Measurements from ENCODE around the gene HAUS7. TPM values are rescaled to one million over a fixed set of nuclear protein-coding genes. Genes with fewer than 3 reads are reported as not detected.
A peak's percentile ranks its signal among the peaks of the same experiment; 100 is the strongest.

The HAUS7 gene
- total RNA-seq, 2 donors from 2014 or later, result 18.1 to 35.7 TPM

DNA sequence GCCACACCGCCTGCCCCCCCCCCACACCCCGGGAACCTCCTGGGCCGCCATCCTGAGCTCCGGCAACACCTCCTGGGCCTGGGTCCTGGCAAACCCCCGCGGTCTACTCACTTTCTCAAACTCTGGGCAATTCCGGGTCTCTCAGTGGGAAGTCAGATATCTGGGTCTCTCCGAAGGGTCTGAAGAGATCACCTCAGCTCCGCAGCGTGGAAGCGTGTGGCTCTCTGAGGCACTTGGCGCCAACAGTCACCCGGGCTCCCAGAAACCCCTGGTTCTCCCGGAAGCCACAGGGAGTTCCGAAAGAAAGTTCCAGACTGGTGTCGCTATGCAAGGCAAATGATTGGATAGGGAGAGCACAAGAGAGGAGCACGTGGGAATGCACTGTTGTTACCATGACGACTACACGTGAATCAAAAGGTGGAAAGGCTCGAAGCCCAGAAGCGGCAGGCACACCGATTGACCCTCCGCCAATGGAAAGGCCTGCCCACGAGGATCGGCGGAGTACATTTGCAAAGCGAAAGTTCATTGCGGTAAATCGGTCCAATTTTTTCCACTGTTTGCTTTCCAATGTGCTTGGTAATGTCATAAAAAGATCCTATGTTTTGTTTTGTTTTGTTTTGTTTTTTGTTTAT is 69.1 kb downstream of the HAUS7 start, which contains the start of gene PNMA6E:
Gene PNMA6E (minus strand): TSS at position 218 of the 632 bp plus-strand sequence. CDS start 2,501 bp downstream, outside the sequence.
- TF ChIP-seq POLR2AphosphoS5 (IDR thresholded peaks at IDR 0.05), result no peak
- no peaks in the 10 kb centered on the region for H3K4me1 ChIP-seq (replicated peaks)
- no peak for DNase-seq (ENCODE audit: low spot score)
- no peak within 1 kb of the TSS for H3K27ac ChIP-seq
- H3K27me3 ChIP-seq (replicated peaks; ENCODE audit: insufficient read depth), result no peaks in the 10 kb centered on the region
- WGBS, result 93% methylated on average over 26 of the region's 29 CpGs
- H3K4me3 ChIP-seq, result no peak within 1 kb of the TSS
- H3K36me3 ChIP-seq, result no peaks in the 10 kb centered on the region
- intact Hi-C loops (cut with DNase I), result no loop called here
- H3K9me3 ChIP-seq, result no peaks in the 10 kb centered on the region

DNA sequence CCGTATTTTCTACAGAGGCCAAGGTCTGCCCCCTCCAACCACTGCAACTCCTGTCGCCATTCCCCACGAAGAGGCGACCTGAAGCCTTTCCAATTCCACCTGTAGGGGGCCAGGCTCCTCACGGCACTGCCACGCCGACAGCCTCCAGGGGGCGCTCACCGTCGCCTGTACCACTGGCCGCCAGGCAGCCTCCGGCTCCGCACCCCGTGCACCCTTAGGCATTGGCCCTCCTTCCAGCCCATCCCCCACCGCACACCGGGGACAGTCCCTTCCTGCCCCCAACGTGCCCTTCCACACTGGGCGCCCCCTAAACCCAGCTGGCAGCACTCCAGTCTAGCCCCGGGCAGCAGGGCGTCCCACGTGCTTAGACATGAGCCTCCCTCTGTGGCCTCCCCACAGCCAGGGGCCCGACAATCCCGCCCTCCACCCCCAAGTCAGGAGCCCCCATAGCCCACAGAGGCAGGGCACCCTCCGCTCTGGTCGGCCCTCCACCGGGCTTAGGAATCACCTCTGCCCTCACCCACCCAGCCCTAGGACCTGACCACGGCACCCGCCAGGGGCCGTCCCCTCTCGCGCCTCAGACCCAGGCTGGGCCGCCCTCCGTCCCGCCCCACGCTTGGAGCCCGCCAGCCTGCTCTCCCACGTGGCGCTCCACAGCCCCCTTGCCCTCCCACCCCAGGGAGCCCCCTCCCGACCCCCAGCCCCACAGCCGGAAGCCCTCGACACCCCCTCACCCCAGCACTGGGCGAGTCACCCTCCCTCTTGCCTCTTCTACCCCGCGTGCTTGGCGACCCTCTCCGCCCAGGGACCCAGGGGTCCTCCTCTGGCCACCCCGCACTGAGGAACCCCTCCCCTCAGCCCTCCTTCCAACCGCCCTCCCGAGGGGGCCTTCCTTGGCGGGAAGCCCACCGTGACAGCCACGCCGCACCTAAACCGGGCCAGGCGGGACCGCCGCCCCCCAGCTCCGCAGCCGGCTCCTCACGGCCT is 69.9 kb downstream of the HAUS7 start:
- no peak for DNase-seq (ENCODE audit: low spot score)
- TF ChIP-seq POLR2AphosphoS5 (IDR thresholded peaks at IDR 0.05), result no peak
- TF ChIP-seq, protein P1, sequence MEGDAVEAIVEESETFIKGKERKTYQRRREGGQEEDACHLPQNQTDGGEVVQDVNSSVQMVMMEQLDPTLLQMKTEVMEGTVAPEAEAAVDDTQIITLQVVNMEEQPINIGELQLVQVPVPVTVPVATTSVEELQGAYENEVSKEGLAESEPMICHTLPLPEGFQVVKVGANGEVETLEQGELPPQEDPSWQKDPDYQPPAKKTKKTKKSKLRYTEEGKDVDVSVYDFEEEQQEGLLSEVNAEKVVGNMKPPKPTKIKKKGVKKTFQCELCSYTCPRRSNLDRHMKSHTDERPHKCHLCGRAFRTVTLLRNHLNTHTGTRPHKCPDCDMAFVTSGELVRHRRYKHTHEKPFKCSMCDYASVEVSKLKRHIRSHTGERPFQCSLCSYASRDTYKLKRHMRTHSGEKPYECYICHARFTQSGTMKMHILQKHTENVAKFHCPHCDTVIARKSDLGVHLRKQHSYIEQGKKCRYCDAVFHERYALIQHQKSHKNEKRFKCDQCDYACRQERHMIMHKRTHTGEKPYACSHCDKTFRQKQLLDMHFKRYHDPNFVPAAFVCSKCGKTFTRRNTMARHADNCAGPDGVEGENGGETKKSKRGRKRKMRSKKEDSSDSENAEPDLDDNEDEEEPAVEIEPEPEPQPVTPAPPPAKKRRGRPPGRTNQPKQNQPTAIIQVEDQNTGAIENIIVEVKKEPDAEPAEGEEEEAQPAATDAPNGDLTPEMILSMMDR (IDR thresholded peaks at IDR 0.05), result peak in 1 of 4 experiments; percentile 26
- Histone ChIP-seq H3K27me3 (replicated peaks; ENCODE audit: insufficient read depth) (no peaks in the 10 kb centered on the region), H3K27ac (no peak overlapping the region), H3K36me3 (no peaks in the 10 kb centered on the region), H3K4me3 (no peak overlapping the region), H3K9me3 (no peaks in the 10 kb centered on the region), H3K4me1 (replicated peaks) (no peaks in the 10 kb centered on the region)
- 83% methylated on average over 31 of the region's 60 CpGs for WGBS
- intact Hi-C loops (cut with DNase I), result no loop called here

DNA sequence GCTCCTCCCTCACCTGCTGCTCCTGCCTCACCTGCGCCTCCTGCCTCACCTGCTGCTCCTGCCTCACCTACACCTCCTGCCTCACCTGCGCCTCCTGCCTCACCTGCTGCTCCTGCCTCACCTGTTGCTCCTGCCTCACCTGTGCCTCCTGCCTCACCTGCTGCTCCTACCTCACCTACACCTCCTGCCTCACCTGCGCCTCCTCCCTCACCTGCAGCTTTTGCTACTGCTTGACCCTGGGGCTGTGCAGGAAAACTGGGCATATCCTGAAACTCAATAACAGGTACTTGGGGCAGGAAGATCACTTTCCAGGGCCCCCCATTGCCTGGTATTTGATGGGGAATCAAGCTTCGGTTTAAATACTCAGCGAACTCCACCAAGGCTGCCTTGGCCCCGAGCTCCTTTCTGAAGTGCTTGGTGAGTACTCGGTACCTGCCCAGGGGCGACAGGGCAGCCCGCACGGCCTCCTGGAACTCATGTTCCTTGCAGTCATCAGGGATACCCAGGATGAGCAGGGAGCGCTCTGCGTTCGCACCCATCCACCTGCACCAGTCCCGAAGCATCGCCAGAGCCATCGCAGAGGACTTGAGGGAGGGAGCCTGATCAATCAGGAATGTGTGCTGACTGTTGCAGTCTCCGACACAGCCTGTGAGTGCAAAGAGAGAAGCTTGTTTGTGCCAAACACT is 72.0 kb downstream of the HAUS7 start:
- Histone ChIP-seq H3K9me3 (no peaks in the 10 kb centered on the region), H3K27ac (no peak overlapping the region), H3K27me3 (replicated peaks; ENCODE audit: insufficient read depth) (no peaks in the 10 kb centered on the region), H3K4me3 (no peak overlapping the region), H3K36me3 (no peaks in the 10 kb centered on the region), H3K4me1 (replicated peaks) (no peaks in the 10 kb centered on the region)
- WGBS, result 87% methylated on average over 11 of the region's 17 CpGs
- TF ChIP-seq POLR2AphosphoS5 (IDR thresholded peaks at IDR 0.05) (no peak), POLR2A (IDR thresholded peaks at IDR 0.05) (no peak)
- TF ChIP-seq, protein P1 (IDR thresholded peaks at IDR 0.05), result no peak
- DNase-seq (ENCODE audit: low spot score), result no peak
- intact Hi-C loops (cut with DNase I), result no loop called here

Small RNA genes within 50 kb of the gene (small RNA-seq; reads per million reads assigned to genes)
- gene RN7SL667P, result 0 reads per million in 2 donors

Other genes starting within 250 kb of the HAUS7 start
- under 1 TPM in 1 of 2 donors, not detected in 1; 0.97 TPM for gene PNMA6F, start 148.8 kb downstream of the HAUS7 start, total RNA-seq
- gene ZNF275, start 136.4 kb downstream of the HAUS7 start, total RNA-seq, result 10 to 100 TPM; 16.3 to 58.6 TPM
- 1 to 10 TPM in 1 of 2 donors, not detected in 1; 6.9 TPM for gene PNMA6E, start 69.2 kb downstream of the HAUS7 start, total RNA-seq
- gene ZFP92, start 59.1 kb downstream of the HAUS7 start, total RNA-seq, result 1 to 10 TPM in 1 of 2 donors, under 1 TPM in 1; 0.23 to 3.4 TPM
- gene TREX2, start 24.5 kb downstream of the HAUS7 start, total RNA-seq, result 1 to 10 TPM; 5.8 to 6.3 TPM
- 100 to 1,000 TPM in 1 of 2 donors, 10 to 100 TPM in 1; 16.9 to 174 TPM for gene BGN, start 24.4 kb upstream of the HAUS7 start, total RNA-seq
- gene ATP2B3, start 47.1 kb upstream of the HAUS7 start, total RNA-seq, result under 1 TPM in 1 of 2 donors, not detected in 1; 0.85 TPM
- gene CCNQ, start 128.6 kb upstream of the HAUS7 start, total RNA-seq, result 10 to 100 TPM; 33.8 to 55.9 TPM
- 1 to 10 TPM in 1 of 2 donors, not detected in 1; 3.5 TPM for gene DUSP9, start 176.6 kb upstream of the HAUS7 start, total RNA-seq
- gene PNCK, start 203.2 kb upstream of the HAUS7 start, total RNA-seq, result 10 to 100 TPM in 1 of 2 donors, 1 to 10 TPM in 1; 8.5 to 50.6 TPM
- 10 to 100 TPM; 25.4 to 95.4 TPM for gene SLC6A8, start 217.3 kb upstream of the HAUS7 start, total RNA-seq